GM18873 (cell line): Measurements from ENCODE around the gene PANK4.

Experiments used
- ATAC-seq: cut with Tn5 transposase; IDR thresholded peaks from one replicate; pipeline ENCODE4 v1.9.1; 2021; ENCODE audit warnings: mild to moderate bottlenecking, moderate library complexity, moderate number of reproducible peaks; ENCODE audit not compliant: unreplicated experiment, low FRiP score

PANK4 gene

DNA sequence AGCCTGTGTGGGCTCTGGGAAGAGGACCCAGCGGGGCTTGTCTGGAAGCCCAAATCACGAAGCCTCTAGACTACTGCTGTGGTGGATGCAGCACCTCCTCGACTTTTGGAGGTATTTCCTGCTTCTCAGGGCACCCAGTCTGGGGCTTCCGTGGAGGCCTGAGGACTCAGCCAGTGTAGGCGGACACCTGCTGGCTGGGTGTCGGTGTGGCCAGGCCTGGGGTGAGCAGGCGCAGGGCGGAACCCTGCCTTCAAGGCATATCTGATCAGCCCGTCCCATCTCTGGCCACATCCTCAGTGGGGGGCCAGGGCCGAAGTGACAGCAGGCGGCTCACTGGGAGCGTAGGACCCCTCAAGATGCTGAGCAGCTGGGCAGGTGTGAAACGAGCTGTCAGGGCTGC, 43.4 kb downstream of the PANK4 start:
- no peak for ATAC-seq

DNA sequence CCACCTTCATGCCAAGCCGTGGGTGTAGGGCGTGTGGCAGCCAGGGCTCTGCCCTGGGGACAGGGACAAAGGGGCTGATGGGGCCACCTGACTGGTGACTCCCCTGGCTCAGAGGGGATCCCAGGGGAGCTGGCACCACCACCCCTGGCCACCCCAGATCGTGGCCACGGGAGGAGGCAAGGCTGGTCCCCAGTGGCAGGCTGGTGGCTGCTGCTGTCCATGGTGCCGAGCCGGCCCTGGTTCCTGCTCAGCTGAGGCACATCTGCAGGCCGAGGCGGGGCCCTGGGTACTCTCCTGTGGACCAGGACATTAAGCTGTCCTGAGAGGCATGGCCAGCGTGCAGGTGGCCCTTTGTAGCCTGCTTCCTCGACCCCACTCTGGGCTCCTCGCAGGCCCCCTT, 43.8 kb downstream of the PANK4 start:
- no peak for ATAC-seq

DNA sequence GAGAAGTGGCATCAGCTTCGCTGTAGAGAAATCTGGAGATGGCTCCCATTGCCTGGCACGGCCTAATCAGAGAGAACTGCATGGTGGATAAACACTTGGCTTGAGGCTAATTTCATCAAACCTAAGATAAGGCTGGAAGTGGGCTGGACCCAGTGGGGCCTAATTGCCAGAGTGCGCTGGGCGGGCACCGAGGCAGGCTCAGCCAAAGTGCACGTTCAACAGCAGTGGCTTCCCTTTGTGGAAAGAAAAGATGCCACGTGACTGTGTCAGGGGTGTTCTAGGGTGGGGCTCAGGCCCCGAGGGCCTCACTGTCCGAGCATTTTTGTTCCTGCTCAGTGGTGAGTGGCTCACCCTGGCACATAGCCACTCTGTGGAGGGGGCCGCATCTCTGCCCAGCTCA, 44.5 kb downstream of the PANK4 start:
- ATAC-seq, result no peak

- no peak for ATAC-seq
Observed at GRCh38 chr1:2480986-2481364, 45.4 kb downstream of the PANK4 start.

DNA sequence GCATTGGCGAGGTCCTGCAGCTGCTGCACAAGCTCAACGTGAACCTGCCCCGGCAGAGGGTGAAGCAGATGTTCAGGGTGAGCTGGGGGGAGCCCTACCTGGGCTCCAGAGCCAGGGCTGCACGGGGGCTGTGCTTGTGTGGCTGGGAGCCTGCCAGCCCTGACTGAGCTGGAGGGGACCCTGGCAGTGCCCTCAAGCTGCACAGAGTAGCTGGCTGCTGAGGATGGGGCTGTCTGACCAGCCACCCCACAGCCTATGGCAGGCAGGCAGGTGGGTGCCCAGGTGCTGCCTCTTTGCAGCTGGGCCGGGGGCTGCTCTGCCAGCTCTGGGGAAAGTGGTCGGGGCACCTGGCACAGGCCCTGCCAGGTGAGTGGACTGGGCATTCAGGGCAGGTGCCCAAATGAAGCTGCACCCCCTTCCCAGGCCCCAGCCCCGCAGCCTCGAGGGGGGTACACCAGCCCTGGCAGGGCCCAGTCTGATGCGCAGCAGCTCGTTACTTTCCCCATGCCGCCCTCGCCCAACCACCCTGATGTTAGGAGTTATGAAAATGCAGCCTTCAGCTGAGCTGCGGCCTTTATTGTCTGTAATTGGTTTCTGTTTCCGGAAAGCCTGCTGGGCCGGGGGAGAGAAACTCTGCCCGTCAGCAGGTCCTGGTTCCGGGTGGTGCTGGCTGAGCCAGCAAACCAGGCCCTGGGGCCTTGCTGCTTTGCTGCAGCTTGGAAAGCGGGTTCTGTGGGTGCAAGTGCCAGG, 46.0 kb downstream of the PANK4 start:
- ATAC-seq, result no peak

DNA sequence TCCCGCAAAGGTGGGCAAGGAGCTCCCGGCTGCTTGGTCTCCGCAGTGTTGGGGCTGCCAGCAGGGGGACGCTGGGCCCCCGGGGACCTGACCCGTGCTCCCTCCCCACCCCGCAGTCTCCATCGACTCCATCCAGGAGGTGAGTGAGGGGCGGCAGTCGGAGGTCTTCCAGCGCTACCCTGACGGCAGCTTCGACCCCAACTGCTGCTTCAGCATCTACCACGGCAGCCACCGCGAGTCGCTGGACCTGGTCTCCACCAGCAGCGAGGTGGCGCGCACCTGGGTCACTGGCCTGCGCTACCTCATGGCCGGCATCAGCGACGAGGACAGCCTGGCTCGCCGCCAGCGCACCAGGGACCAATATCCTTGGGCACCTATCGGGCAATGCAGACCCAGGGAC, 46.8 kb downstream of the PANK4 start:
- ATAC-seq, result no peak

GRCh38 chr1:2479186-2479585, 47.2 kb downstream of the PANK4 start:
- ATAC-seq, result no peak

DNA sequence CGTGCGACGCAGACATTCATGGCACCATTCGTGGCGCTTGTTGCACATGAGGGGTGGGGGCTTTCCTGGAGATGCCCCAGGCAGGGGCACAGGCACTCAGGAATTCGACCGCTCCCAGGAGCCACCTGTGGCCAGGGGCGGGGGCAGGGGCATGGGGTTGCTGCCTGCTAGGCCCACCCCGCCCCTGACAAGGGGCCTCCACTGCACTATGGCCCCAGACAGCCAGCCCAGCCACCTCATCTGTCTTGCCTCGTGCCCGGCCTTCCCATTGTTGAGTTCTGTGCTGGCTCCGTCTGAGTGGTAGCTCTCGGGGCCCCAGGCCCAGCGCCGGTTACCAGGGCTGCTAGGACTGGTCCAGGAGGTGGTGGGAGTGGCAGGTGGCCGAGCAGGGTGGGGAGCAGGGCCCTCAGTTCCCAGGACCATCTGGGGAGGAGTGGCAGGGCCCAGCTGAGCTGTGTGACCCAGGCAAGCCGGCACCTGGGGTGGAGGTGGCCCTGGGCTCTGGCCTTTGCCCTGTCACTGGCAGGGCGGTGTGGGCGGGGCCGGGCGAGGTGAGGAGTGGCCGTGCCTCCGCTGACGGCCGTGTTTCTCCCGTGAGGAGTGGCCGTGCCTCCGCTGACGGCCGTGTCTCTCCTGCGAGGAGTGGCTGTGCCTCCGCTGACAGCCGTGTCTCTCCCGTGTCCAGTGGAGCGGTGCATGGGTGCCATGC, 48.5 kb downstream of the PANK4 start:
- no peak for ATAC-seq

GRCh38 chr1:2477309-2477708, 49.1 kb downstream of the PANK4 start:
- ATAC-seq, result no peak

GRCh38 chr1:2476061-2476999, 50.1 kb downstream of the PANK4 start, which contains the start of gene PLCH2:
Gene PLCH2, plus strand, starts transcription at chr1:2476289. Its CDS starts 300 bp downstream, at chr1:2476589.
- no peak for ATAC-seq

DNA sequence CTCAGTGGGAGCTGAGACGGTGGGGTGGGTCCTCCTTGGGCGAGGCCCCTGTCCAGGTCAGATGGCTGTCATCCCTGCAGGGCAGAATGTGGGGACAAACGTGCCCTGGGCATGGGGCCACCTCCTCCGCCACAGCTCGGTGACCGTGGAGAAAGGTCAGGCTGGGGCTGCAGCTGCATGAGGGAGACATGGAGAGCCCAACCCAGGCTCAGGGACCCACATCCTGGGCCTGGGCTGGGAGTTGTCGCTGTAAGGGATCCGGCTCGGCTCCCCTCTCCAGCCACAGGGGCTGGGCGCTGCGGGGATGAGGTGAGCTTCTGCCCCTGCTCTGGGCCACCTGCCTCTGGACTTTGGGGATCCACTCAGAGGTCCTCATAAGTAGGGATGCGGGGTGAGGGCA, 50.8 kb downstream of the PANK4 start:
- no peak for ATAC-seq

GRCh38 chr1:2474933-2475371, 51.4 kb downstream of the PANK4 start:
- ATAC-seq, result no peak

- no peak for ATAC-seq
Observed at GRCh38 chr1:2474104-2474844, 52.1 kb downstream of the PANK4 start.

- ATAC-seq, result no peak
Observed at GRCh38 chr1:2473198-2473597, 53.2 kb downstream of the PANK4 start.

DNA sequence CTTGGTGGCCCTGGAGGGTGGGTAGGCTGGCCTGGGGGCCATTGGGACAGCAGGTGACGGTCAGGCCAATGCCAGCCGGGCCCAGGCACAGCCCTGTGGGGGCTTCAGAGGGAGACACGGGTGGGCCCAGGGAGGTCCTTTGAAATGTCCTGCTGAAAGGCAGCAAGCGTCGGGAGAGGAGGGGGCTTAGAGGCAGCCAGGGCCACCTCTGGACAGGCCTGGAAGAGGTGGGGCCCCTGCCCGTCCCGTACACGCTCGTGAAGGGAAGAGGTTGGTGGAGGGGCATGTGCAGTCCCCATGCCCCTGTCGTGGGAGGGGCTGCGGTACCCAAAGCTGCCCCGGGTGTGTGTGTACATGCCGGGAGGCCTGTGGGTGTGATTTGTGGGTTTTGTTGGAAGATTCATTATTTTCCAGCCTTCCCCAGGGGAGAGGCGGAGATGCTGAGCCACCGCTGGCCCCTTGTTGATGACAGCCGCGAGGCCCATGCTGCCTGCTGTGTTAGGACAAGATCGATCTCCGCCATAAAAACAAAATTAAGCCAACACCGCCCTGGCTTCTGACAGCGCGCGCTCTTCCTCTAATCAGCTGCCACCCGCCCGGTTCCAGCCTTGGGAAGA, 53.7 kb downstream of the PANK4 start:
- no peak for ATAC-seq

- no peak for ATAC-seq
Observed at GRCh38 chr1:2472109-2472508, 54.3 kb downstream of the PANK4 start.

DNA sequence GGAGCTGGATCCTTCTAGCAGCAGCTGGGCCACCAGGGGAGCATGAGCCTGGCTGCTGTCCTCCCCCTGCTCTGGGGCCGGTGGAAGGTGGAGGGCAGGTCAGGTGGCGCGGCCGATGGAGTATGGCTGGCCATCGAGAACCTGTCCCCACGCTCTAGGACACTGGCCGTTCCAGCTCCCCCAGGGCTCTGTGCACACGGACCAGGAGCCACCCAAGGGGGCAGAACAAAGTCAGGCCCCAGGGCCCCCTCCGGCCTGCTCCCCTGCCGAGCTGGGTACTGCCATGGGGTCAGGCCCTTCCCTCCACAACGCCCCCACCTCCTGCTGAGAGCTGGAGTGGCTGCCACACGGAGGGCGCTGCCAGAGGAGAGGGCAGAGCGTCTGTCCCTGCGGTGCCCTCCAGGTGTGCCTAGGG, 54.8 kb downstream of the PANK4 start:
- ATAC-seq, result no peak

DNA sequence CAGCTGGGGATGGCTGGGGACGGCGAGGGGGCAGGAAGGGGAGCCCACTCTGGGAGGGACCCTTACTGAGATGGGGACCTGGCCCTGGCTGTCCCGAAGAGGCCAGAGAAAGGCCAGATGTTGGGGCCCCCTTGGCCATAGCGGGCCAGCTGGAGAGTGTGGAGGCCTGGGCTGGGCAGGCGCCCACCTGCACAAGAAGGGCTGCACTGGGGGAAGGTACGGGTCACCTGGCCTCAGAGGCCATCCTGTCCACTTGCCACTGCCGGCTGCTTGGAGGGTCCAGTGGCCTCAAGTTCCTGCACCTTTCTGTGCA, 55.3 kb downstream of the PANK4 start:
- ATAC-seq, result no peak

- ATAC-seq, result no peak
Observed at GRCh38 chr1:2470290-2471158, 55.9 kb downstream of the PANK4 start.
